K562 (cell line): ENCODE data around the gene ABT1. TPM values are rescaled to one million over a fixed set of nuclear protein-coding genes. Genes with fewer than 3 reads are reported as not detected.

Source experiments
- NCOA4 ChIP-seq: fragments of 450-650 bp; IDR thresholded peaks from 2 replicates; pipeline ENCODE4 v1.6.1; 2018; ENCODE audit warnings: mild to moderate bottlenecking; ENCODE audit not compliant: partially characterized antibody
- PHB ChIP-seq: fragments of 250-450 bp; sonication (Bioruptor Pico); IDR thresholded peaks from 2 replicates; pipeline ENCODE4 v1.5.0; 2021
- RBM39 ChIP-seq: fragments of 200-400 bp; formaldehyde crosslinking; optimal IDR thresholded peaks from 2 replicates; pipeline ENCODE3; 2018; ENCODE audit warnings: low read depth, low read length
- SIX5 ChIP-seq, 2 experiments: IDR thresholded peaks; 2 replicates each; pipeline ENCODE4 v1.6.1; 2011; ENCODE audit warnings: low read length in 2 of 2, borderline replicate concordance in 1 of 2, low read depth in 1 of 2, mild to moderate bottlenecking in 1 of 2, moderate library complexity in 1 of 2; ENCODE audit not compliant: insufficient read depth in 1 of 2
- TCFL5 ChIP-seq: fragments of 250-450 bp; sonication (Bioruptor Pico); conservative IDR thresholded peaks from 2 replicates; pipeline ENCODE4 v1.6.1; 2021; ENCODE audit warnings: mild to moderate bottlenecking, moderate library complexity, matching md5 sums
- TFAM ChIP-seq: fragments of 250-450 bp; sonication (Bioruptor Pico); conservative IDR thresholded peaks from 2 replicates; pipeline ENCODE4 v1.5.0; 2021; ENCODE audit warnings: mild to moderate bottlenecking, moderate library complexity
- ZBTB5 ChIP-seq: fragments of 450-650 bp; IDR thresholded peaks from 2 replicates; pipeline ENCODE4 v1.6.1; 2017; ENCODE audit warnings: antibody characterized with exemption
- ZBTB8A ChIP-seq: fragments of 450-650 bp; IDR thresholded peaks from 2 replicates; pipeline ENCODE4 v1.6.1; 2018; ENCODE audit warnings: mild to moderate bottlenecking, moderate library complexity; ENCODE audit not compliant: partially characterized antibody
- ZNF146 ChIP-seq: IDR thresholded peaks from one replicate; pipeline ENCODE4 v1.6.1; 2018; ENCODE audit warnings: missing compliant biosample characterization; ENCODE audit not compliant: unreplicated experiment
- ZNF445 ChIP-seq: fragments of 250-450 bp; sonication (Bioruptor Pico); IDR thresholded peaks from 2 replicates; pipeline ENCODE4 v1.4.0; 2020; ENCODE audit warnings: low read depth, mild to moderate bottlenecking, moderate library complexity
- ZNF518B ChIP-seq: fragments of 250-450 bp; sonication (Bioruptor Pico); IDR thresholded peaks from 2 replicates; pipeline ENCODE4 v1.5.0; 2021; ENCODE audit warnings: mild to moderate bottlenecking, moderate library complexity
- ZNF785 ChIP-seq: fragments of 250-450 bp; sonication (Bioruptor Pico); IDR thresholded peaks from 2 replicates; pipeline ENCODE4 v1.4.0; 2020; ENCODE audit warnings: mild to moderate bottlenecking
- polyA plus RNA-seq, 8 experiments: library from polyadenylated mRNA; depleted of rRNA in 4 of 8; stranded (reverse) in 5 of 8; unstranded in 3 of 8; fragments of >200 nt; fragmentation: Nextera tagmentation in 2 of 8; fragmentation: Illumina TruSeq in 1 of 8; extraction: Ambion mirVana in 2 of 8; extraction: Trizol in 1 of 8; gene quantifications; 2 replicates each; pipeline versions ENCODE4 v1.2.1 to v1.2.3, GENCODE V29; 2011 to 2014; ENCODE audit warnings: inconsistent platforms in 1 of 8, missing spikeins in 1 of 8
- total RNA-seq, 7 experiments: library from RNA; depleted of rRNA in 6 of 7; stranded (reverse); fragments of >200 nt in 6 of 7; fragmentation: Illumina TruSeq in 2 of 7; extraction: Trizol in 2 of 7; gene quantifications; 2 replicates each; pipeline versions ENCODE4 v1.2.1 to v1.2.3, GENCODE V29; 2011 to 2021; ENCODE audit warnings: low replicate concordance in 1 of 7
- TF ChIP-seq, protein P1 (sequence below), 3 experiments: IDR thresholded peaks in 2 of 3; conservative IDR thresholded peaks in 1 of 3; 2 replicates each; pipeline ENCODE4 v1.5.1; 2011 to 2012; ENCODE audit warnings: low read length in 3 of 3, mild to moderate bottlenecking in 3 of 3, control low read depth in 2 of 3, improper control_type of control experiment in 1 of 3, inconsistent platforms in 1 of 3, low read depth in 1 of 3, mixed read lengths in 1 of 3, moderate library complexity in 1 of 3; ENCODE audit not compliant: insufficient read depth in 2 of 3
- TF ChIP-seq, protein P2 (sequence below): fragments of 150-350 bp; conservative IDR thresholded peaks from 2 replicates; pipeline ENCODE4 v1.6.1; 2014; ENCODE audit warnings: low read length
- TF ChIP-seq, protein P3 (sequence below): IDR thresholded peaks from 2 replicates; pipeline ENCODE4 v1.6.1; 2011; ENCODE audit not compliant: insufficient read length; ENCODE audit errors: extremely low read depth

Gene ABT1
- total and polyA plus RNA-seq, 9 of the 15 experiments (the other 6 are each of a cell fraction or from before 2014, with no cell fraction given): 8.8 to 52.7 (median 40.7) TPM

DNA sequence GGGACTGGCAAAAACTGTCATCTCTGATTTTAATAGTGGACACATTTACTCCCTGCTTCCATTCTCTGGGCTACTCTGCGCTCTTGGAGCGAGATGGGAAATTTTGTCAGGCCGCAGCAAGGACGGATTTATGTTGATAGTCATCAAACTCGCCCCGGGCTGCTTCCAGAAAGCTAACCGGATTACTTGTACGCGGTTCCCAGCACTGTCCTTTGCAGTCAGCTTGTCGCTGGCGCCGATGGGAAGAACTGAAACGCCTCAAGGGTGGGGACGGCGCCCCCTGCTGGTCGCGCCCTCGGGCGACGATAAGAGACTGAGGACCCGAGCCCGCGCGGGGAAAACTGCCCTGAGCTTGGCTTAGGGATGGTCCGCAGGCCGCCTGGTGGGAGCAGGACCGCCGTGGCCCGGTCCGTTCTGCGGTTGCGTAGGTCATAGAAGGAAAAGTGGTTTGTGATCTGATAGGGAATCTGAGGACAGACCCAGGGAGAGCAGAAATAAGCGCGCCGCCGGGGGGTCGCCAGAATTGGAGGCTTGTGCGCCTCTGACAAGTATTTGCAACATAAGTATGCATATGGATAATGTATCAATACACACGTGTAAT, 984 bp upstream of the ABT1 start (continued):
- TF ChIP-seq, protein P1, sequence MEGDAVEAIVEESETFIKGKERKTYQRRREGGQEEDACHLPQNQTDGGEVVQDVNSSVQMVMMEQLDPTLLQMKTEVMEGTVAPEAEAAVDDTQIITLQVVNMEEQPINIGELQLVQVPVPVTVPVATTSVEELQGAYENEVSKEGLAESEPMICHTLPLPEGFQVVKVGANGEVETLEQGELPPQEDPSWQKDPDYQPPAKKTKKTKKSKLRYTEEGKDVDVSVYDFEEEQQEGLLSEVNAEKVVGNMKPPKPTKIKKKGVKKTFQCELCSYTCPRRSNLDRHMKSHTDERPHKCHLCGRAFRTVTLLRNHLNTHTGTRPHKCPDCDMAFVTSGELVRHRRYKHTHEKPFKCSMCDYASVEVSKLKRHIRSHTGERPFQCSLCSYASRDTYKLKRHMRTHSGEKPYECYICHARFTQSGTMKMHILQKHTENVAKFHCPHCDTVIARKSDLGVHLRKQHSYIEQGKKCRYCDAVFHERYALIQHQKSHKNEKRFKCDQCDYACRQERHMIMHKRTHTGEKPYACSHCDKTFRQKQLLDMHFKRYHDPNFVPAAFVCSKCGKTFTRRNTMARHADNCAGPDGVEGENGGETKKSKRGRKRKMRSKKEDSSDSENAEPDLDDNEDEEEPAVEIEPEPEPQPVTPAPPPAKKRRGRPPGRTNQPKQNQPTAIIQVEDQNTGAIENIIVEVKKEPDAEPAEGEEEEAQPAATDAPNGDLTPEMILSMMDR (IDR thresholded peaks at IDR 0.05 in 2 of 3, conservative IDR thresholded peaks at IDR 0.05 in 1 of 3; ENCODE audit: insufficient read depth in 2 of 3, low read depth in 1 of 3, low read length in 3 of 3): peak; percentile 97 to 98 (median 98)
- TF ChIP-seq ZNF146 (CRISPR knock-in tag) (no peak), ZNF518B (CRISPR knock-in tag) (no peak), ZNF445 (CRISPR knock-in tag) (no peak), TFAM (no peak), ZBTB5 (peak; percentile 41; the same call in 1 of the 2 replicates), PHB (CRISPR knock-in tag) (no peak), NCOA4 (no peak), TCFL5 (no peak), ZNF785 (CRISPR knock-in tag) (no peak), SIX5 (IDR thresholded peaks at IDR 0.05; ENCODE audit: borderline replicate concordance in 1 of 2, insufficient read depth in 1 of 2, low read depth in 1 of 2, low read length in 2 of 2) (no peak), ZBTB8A (no peak), RBM39 (peak; percentile 32)
- TF ChIP-seq, protein P2, sequence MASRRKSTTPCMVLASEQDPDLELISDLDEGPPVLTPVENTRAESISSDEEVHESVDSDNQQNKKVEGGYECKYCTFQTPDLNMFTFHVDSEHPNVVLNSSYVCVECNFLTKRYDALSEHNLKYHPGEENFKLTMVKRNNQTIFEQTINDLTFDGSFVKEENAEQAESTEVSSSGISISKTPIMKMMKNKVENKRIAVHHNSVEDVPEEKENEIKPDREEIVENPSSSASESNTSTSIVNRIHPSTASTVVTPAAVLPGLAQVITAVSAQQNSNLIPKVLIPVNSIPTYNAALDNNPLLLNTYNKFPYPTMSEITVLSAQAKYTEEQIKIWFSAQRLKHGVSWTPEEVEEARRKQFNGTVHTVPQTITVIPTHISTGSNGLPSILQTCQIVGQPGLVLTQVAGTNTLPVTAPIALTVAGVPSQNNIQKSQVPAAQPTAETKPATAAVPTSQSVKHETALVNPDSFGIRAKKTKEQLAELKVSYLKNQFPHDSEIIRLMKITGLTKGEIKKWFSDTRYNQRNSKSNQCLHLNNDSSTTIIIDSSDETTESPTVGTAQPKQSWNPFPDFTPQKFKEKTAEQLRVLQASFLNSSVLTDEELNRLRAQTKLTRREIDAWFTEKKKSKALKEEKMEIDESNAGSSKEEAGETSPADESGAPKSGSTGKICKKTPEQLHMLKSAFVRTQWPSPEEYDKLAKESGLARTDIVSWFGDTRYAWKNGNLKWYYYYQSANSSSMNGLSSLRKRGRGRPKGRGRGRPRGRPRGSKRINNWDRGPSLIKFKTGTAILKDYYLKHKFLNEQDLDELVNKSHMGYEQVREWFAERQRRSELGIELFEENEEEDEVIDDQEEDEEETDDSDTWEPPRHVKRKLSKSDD: 0 out of 2 replicates have a peak, but pooled peaks have one; percentile 22
- TF ChIP-seq, protein P3, sequence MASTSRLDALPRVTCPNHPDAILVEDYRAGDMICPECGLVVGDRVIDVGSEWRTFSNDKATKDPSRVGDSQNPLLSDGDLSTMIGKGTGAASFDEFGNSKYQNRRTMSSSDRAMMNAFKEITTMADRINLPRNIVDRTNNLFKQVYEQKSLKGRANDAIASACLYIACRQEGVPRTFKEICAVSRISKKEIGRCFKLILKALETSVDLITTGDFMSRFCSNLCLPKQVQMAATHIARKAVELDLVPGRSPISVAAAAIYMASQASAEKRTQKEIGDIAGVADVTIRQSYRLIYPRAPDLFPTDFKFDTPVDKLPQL: no peak
